Heart left ventricle (tissue), 16 donors: ENCODE measurements around the gene NDST3. TPM values are rescaled to one million over a fixed set of nuclear protein-coding genes. Genes with fewer than 3 reads are reported as not detected.
"Not testable (repeated sequence)": the region's sequence is repeated elsewhere in the genome, so short reads cannot be mapped to it uniquely, and the experiment has no call there.

Experiments used
- ATAC-seq, 4 donors: fragments of 200-7000 bp; cut with Tn5 transposase; one replicate each; pipeline ENCODE4 v1.9.1; 2020 to 2022; ENCODE audit warnings: moderate library complexity in 4 of 4, mild to moderate bottlenecking in 3 of 4, moderate number of reproducible peaks in 1 of 4
- DNase-seq, 5 donors: peaks; one replicate each; pipeline ENCODE4 v3.0.0-alpha.2; 2020
- H3K27ac ChIP-seq, 12 donors: fragments of 200-600 bp; sonication (generic) in 4 of 12; one replicate each; pipeline versions ENCODE4 v1.5.0 to v1.8.0; 2016 to 2022; ENCODE audit warnings: mild to moderate bottlenecking in 2 of 12
- H3K27me3 ChIP-seq, 9 donors: fragments of 200-600 bp; sonication (generic) in 2 of 9; one replicate each; pipeline versions ENCODE4 v1.5.1 to v1.8.0; 2016 to 2022; ENCODE audit warnings: mild to moderate bottlenecking in 3 of 9
- H3K36me3 ChIP-seq, 9 donors: fragments of 200-600 bp; sonication (generic) in 2 of 9; one replicate each; pipeline versions ENCODE4 v1.5.0 to v1.8.0; 2018 to 2022; ENCODE audit warnings: mild to moderate bottlenecking in 2 of 9
- H3K4me1 ChIP-seq, 12 donors: fragments of 200-600 bp; sonication (generic) in 4 of 12; one replicate each; pipeline versions ENCODE4 v1.5.0 to v1.8.0; 2016 to 2022; ENCODE audit warnings: mild to moderate bottlenecking in 3 of 12
- H3K4me3 ChIP-seq, 12 donors: fragments of 200-600 bp; sonication (generic) in 4 of 12; one replicate each; pipeline versions ENCODE4 v1.5.0 to v1.8.0; 2017 to 2022; ENCODE audit warnings: mild to moderate bottlenecking in 9 of 12, moderate library complexity in 4 of 12
- H3K9me3 ChIP-seq, 12 donors: fragments of 200-600 bp; sonication (generic) in 4 of 12; one replicate each; pipeline versions ENCODE4 v1.5.0 to v1.8.0; 2016 to 2022; ENCODE audit warnings: mild to moderate bottlenecking in 1 of 12
- CTCF ChIP-seq, 12 donors: fragments of 200-600 bp; sonication (generic) in 4 of 12; IDR thresholded peaks; one replicate each; pipeline versions ENCODE4 v1.5.0 to v1.8.0; 2018 to 2022; ENCODE audit warnings: antibody characterized with exemption in 12 of 12, mild to moderate bottlenecking in 5 of 12
- POLR2A ChIP-seq, 2 donors: fragments of 450-650 bp; IDR thresholded peaks; one replicate each; pipeline ENCODE4 v1.6.1; 2017; ENCODE audit warnings: antibody characterized with exemption in 2 of 2, mild to moderate bottlenecking in 2 of 2, moderate library complexity in 2 of 2
- WGBS, 4 donors: extraction: QIAGEN DNeasy Blood & Tissue Kit in 2 of 4; methylation state at CpG; one replicate each; pipeline versions ENCODE4 v1.1.5 to v1.1.7; 2013 to 2018; 5-methylcytosine and 5-hydroxymethylcytosine counted together
- intact Hi-C, 10 donors: fragments of 100-400 bp; cut with DNase I; formaldehyde crosslinking; loops; one replicate each; pipeline versions ENCODE4 v1.11.1 to v1.14.2; 2022
- polyA plus RNA-seq, 2 donors: library from polyadenylated mRNA; stranded (reverse); fragments of 200-250 nt; gene quantifications; one replicate each; pipeline ENCODE4 v1.2.3, GENCODE V29; 2013
- total RNA-seq, 9 donors: library from RNA; depleted of rRNA in 2 of 9; stranded (reverse); fragments of >200 nt in 2 of 9; fragmentation: NEBNext Ultra II Directional in 3 of 9; extraction: Animal tissue kit (Norgen Biotek cat#: 25700) in 3 of 9; gene quantifications; one replicate each; pipeline versions ENCODE4 v1.1.0 to v1.2.4, GENCODE V29; 2016 to 2023
- donor health status: ischemic (EF 13 %, LVEDD 7.1; RV severe dilation, severe dysfunction).
- donor health status: healthy with polysubstance abuse.
- donor health status: DM: no; HTN: yes; CAD: no.
- donor health status: DM: no; HTN: no; CAD: no.
- donor health status: ischemic (EF 25% LVEDD 6.9; RV normal size, moderate dysfunction).
- donor health status: ischemic (EF 25% LVEDD 5.7; RV mildly dilated, moderate dysfunction).
- donor health status: healthy.
- donor health status: DM: yes; HTN: yes; CAD: no.
- donor health status: ischemic (EF 35%, LVEDD 5.7; RV mildly dilated, moderate dysfunction).
- donor health status: nonischemic (EF 11% LVEDD 7.7; RV severe dilation, severe dysfunction).
- donor health status: DM: yes; HTN: yes; CAD: no.
- donor health status: PGD.
- donor health status: ischemic (EF 29% LVEDD 5.4; RV normal size, mild dysfunction).
- donor health status: nonischemic (EF 23%, LVEDD 6.1; RV moderate dilation, normal function).

The NDST3 gene
- total and polyA plus RNA-seq, 11 donors = 0.29 TPM; not detected in 10

GRCh38 chr4:118260309-118260708, 226.0 kb downstream of the NDST3 start:
- DNase-seq = no peak
- 84 to 95% (median 89%) methylated on average over 2 of the region's 2 CpGs for WGBS, 4 donors
- Histone ChIP-seq H3K9me3 (no peaks in the 10 kb centered on the region), H3K27ac (no peak overlapping the region), H3K36me3 (no peaks in the 10 kb centered on the region), H3K4me3 (no peak overlapping the region), H3K4me1 (peaks cover 0 to 3% (median 0%) of the 10 kb centered on the region in 12 donors), H3K27me3 (peaks cover 0 to 23% (median 5%) of the 10 kb centered on the region in 9 donors)
- TF ChIP-seq CTCF (IDR thresholded peaks at IDR 0.05) = no peak
- TF ChIP-seq POLR2A (IDR thresholded peaks at IDR 0.05) = no peak
- ATAC-seq = no peak
- intact Hi-C loops = no loop called here

GRCh38 chr4:118264096-118264495, 229.8 kb downstream of the NDST3 start:
- Histone ChIP-seq H3K36me3 (no peaks in the 10 kb centered on the region), H3K27me3 (peaks cover 0 to 25% (median 9%) of the 10 kb centered on the region in 9 donors), H3K9me3 (no peaks in the 10 kb centered on the region), H3K4me3 (no peak overlapping the region), H3K4me1 (peaks cover 0 to 8% (median 0%) of the 10 kb centered on the region in 12 donors), H3K27ac (no peak overlapping the region)
- WGBS, 4 donors = 95 to 97% (median 96%) methylated on average over 3 of the region's 3 CpGs
- TF ChIP-seq POLR2A (IDR thresholded peaks at IDR 0.05) (no peak), CTCF (IDR thresholded peaks at IDR 0.05) (no peak)
- DNase-seq = no peak
- intact Hi-C loops = no loop called here
- ATAC-seq = no peak

- Histone ChIP-seq H3K4me3 (peak overlapping the region; percentile 18 to 58 (median 50)), H3K27me3 (peaks cover 0 to 25% (median 9%) of the 10 kb centered on the region in 9 donors), H3K27ac (no peak overlapping the region), H3K9me3 (no peaks in the 10 kb centered on the region), H3K36me3 (no peaks in the 10 kb centered on the region), H3K4me1 (peaks cover 0 to 8% (median 0%) of the 10 kb centered on the region in 12 donors)
- WGBS, 4 donors = 13 to 38% (median 24%) methylated on average over 19 to 64 of the region's 64 CpGs
- no peak for TF ChIP-seq CTCF (IDR thresholded peaks at IDR 0.05)
- TF ChIP-seq POLR2A (IDR thresholded peaks at IDR 0.05) = no peak
- DNase-seq (peak in 1 of 5 donors; percentile 58), ATAC-seq (no peak)
- intact Hi-C loops = no loop called here
Observed at GRCh38 chr4:118265312-118266144, 231.2 kb downstream of the NDST3 start.

GRCh38 chr4:118266145-118266496, 231.8 kb downstream of the NDST3 start:
- H3K36me3 ChIP-seq, ATAC-seq, intact Hi-C loops, H3K9me3 ChIP-seq, H3K4me1 ChIP-seq, H3K27ac ChIP-seq, H3K4me3 ChIP-seq, DNase-seq: not testable (repeated sequence)
- 78 to 82% (median 80%) methylated on average over 4 of the region's 4 CpGs for WGBS, 4 donors
- peaks cover 0 to 25% (median 9%) of the 10 kb centered on the region in 9 donors for H3K27me3 ChIP-seq
